Ramos (cell line): ENCODE data around the gene VAT1.
"Not testable (repeated sequence)": the region's sequence is repeated elsewhere in the genome, so short reads cannot be mapped to it uniquely, and the experiment has no call there.

Source experiments
- in situ Hi-C: fragments of 300-500 bp; cut with MboI; formaldehyde crosslinking; loops from one replicate; pipeline ENCODE4 v1.14.3; 2022; ENCODE audit warnings: low sequenced_read_pairs; ENCODE audit not compliant: unreplicated experiment

Gene VAT1

DNA sequence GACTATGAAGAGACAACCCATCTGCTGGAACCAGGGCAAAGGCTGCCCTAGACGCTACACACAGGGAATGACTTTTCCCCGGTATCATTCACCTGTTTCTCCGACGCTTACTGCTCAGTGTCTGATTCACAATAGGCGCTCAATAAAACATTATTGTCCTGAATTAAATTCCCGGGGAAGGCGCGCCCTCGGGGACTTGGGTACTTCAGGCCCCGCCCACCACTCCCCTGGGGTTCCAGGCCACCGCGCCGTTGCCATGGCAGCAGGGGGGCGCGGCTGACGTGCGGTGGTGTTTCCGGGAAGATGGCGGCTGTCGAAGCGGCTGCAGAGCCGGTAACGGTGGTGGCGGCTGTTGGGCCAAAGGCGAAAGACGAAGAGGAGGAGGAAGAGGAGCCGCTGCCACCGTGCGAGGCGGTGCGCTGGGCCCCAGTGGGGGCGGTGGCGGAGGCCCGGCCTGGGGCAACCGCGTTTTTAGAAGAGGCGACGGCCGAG is 41.9 kb downstream of the VAT1 start, which contains the start of gene RUNDC1:
Gene RUNDC1 (plus strand): TSS at position 292 of the 492 bp plus-strand sequence. CDS start 12 bp downstream, at position 304.
- in situ Hi-C loops = loop anchor here (10.0 kb wide), 1 partner anchor 406 kb away; the partner anchor contains the start of gene PSMC3IP

DNA sequence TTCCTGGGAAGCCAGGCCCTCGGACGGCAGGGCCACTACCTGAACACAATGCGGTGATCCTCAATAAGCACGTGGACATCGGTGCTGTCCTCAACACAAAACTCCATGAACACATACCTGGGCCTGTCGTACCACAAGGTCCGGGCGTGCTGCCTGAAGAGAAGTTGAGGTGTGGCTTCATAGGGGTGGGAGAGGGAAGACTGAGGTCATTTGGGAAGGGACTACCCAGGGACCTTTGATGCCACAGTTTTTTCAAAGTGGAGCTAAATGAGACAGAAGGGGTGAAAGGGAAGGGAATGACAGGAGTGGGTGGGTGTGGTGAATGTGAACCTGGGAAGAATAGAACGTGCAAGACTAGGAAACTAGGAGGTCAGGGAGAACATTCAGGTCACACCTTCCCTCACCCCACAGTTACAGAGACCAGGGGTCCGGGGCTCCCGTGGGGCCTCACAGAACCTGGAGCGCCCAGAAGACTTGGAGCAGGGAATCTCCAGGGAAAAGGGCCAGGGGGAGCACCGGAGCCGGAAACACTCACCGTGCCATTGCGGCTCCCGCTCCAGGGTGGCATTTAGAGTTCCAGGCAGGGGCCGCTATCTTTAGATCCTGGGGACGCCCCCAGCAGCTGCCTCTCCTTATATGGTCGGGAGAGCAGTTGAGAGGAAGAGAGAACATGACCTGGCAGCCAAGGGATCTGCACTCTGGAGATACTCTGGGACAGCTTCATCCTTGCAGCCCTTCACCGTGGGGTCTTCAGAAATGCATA is 42.5 kb downstream of the VAT1 start, which contains the start of gene PTGES3L:
Gene PTGES3L (minus strand): TSS at position 570 of the 763 bp plus-strand sequence. CDS start 27 bp downstream, at position 543.
- in situ Hi-C loops = loop anchor here (10.0 kb wide), 1 partner anchor 405 kb away; the partner anchor contains the start of gene PSMC3IP

DNA sequence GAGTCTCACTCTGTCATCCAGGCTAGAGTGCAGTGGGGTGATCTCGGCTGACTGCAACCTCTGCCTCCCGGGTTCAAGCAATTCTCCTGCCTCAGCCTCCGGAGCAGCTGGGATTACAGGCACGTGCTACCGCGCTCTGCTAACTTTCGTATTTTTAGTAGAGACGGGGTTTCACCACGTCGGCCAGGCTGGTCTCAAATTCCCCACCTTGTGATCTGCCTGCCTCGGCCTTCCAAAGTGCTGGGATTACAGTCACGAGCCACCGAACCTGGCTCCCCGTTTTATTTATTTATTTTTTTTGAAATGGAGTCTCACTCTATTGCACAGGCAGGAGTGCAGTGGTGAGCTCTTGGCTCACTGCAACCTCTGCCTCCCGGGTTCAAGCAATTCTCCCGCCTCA is 46.5 kb downstream of the VAT1 start:
- in situ Hi-C loops = not testable (repeated sequence)

DNA sequence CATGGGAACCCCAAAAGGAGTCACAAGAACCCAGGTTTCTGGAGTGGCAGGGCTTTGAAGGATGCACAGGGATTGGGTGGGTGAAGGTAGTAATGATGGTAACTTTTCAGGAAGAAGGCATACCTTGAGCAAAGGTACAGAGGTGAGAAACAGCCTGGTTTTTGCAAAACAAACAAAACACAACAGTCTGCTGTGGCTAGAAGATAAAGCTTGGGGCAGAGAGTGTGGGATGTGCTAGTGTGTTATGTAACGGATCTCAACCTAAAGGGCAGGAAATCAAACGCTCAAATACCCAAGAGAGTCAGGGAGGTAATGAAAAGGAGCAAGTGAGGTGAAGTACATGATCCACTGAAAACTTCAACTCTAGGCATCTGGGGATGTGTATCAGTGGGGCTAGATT is 46.9 kb downstream of the VAT1 start:
- in situ Hi-C loops = no loop called here

DNA sequence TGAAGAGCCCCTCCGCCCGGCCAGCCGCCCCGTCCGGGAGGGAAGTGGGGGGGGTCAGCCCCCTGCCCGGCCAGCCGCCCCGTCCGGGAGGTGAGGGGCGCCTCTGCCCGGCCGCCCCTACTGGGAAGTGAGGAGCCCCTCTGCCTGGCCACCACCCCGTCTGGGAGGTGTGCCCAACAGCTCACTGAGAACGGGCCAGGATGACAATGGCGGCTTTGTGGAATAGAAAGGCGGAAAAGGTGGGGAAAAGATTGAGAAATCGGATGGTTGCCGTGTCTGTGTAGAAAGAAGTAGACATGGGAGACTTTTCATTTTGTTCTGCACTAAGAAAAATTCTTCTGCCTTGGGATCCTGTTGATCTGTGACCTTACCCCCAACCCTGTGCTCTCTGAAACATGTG is 48.9 kb downstream of the VAT1 start:
- in situ Hi-C loops = not testable (repeated sequence)

DNA sequence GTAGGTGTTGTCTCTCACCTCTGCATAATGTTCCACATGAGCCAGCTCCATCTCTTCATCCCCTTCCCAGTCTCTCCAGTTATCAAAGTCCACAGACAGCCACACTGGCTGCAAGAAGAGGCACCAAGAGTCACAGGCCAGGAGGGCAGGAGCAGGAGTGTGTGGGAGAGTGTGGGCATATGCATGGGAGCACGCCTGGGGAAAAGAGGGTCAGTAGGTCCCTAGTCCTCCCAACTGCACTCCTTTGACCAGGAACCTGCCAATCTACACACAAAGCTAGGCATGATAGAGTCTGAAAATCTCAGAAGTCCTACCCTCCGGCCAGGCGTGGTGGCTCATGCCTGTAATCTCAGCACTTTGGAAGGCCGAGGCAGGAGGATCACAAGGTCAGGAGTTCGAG is 50.6 kb downstream of the VAT1 start:
- in situ Hi-C loops = no loop called here

DNA sequence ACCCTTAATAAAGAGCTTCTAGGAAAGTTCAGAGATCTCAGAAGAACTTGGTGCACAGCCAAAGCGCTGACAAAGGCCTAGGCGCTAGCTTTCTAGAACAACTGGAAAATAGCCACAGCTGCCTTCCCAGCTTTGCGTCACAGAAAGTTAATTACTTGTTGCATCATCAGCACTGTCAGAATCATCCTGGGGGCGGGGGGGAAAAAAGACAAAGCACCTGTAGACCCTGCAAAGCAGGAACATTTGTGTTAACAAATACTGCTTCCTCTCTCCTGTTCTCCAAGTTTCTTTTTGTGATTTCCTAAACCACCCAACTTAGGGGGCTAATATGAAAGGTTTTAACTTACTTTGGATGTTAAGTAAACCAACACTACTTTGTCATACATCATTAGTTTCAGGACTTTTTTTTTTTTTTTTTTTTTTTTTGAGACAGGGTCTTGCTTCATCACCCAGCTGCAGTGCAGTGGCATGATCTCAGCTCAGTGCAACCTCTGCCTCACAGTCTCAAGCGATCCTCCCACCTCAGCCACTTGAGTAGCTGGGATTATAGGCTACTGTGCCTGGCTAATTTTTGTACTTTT is 53.1 kb downstream of the VAT1 start:
- in situ Hi-C loops = no loop called here

DNA sequence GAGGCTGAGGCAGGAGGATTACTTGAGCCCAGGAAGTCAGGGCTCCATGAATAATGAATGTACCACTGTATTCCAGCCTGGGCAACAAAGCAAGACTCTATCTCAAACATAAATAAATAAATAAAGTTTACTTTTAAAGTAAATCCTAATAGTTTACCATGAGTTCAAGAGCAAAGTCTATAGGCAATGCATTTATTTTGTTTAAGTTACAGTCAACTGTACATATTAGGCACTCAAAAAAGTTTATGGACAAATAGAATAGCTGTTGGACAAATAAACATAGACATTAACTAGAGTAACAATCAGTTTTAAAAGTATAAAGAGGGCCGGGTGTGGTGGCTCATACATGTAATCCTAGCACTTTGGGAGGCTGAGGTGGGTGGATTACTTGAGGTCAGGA is 54.3 kb downstream of the VAT1 start:
- in situ Hi-C loops = no loop called here
